Measurements from ENCODE around the gene ZNHIT1. TPM values are rescaled to one million over a fixed set of nuclear protein-coding genes. Genes with fewer than 3 reads are reported as not detected.

The ZNHIT1 gene
- total RNA-seq, 1 experiment from 2014 or later = 69.7 TPM

- ChIA-PET POLR2A (interaction anchor here (0.6 kb wide), 1 partner anchor 276 kb away, joined by 4 read pairs; no protein-coding TSS in a partner anchor), CTCF (interaction anchor here (0.7 kb wide), 2 partner anchors 55 to 165 kb away, joined by 3 to 8 read pairs; no protein-coding TSS in a partner anchor)
- no peak for TF ChIP-seq CTCF (IDR thresholded peaks at IDR 0.05)
- TF ChIP-seq TCF7L2 (IDR thresholded peaks at IDR 0.05; ENCODE audit: low read depth, low read length) = no peak
- TF ChIP-seq SIN3A (IDR thresholded peaks at IDR 0.05; ENCODE audit: borderline replicate concordance, insufficient read depth, low read depth, low read length) = no peak
- no peak for TF ChIP-seq REST (IDR thresholded peaks at IDR 0.05; ENCODE audit: insufficient read depth in 1 of 2, low read depth in 2 of 2, low read length in 1 of 2)
- no peak for TF ChIP-seq POLR2AphosphoS5 (IDR thresholded peaks at IDR 0.05; ENCODE audit: low read depth, low read length)
- H3K4me3 ChIP-seq (ENCODE audit: low read depth in 2 of 2, low read length in 2 of 2) = no peak overlapping the region
- intact Hi-C loops (cut with micrococcal nuclease; ENCODE audit: unreplicated experiment) = no loop called here
- H3K27me3 ChIP-seq (ENCODE audit: control insufficient read depth, insufficient read depth, low read length) = no peaks in the 10 kb centered on the region
- no peak overlapping the region for H3K27ac ChIP-seq (ENCODE audit: low read length)
- no peaks in the 10 kb centered on the region for H3K36me3 ChIP-seq (ENCODE audit: control insufficient read depth, insufficient read depth, low read length)
- H3K9me3 ChIP-seq (ENCODE audit: control insufficient read depth, insufficient read depth, low read depth, low read length) = no peaks in the 10 kb centered on the region
- ATAC-seq (no peak), DNase-seq (ENCODE audit: low read depth, low spot score) (no peak)
- peaks cover 2% of the 10 kb centered on the region; the same call in 1 of the 2 replicates for H3K4me1 ChIP-seq (ENCODE audit: control insufficient read depth, insufficient read depth, low read length)
- in situ Hi-C loops (cut with HindIII; ENCODE audit: low pct_unique_long_range_greater_than_20kb, low sequenced_read_pairs) = no loop called here
- BruUV-seq (replicated peaks) = no TSS peak
Measured at GRCh38 chr7:101226721-101227120, 8.8 kb downstream of the ZNHIT1 start.

- intact Hi-C loops (cut with micrococcal nuclease; ENCODE audit: unreplicated experiment) (no loop called here), in situ Hi-C loops (cut with HindIII; ENCODE audit: low pct_unique_long_range_greater_than_20kb, low sequenced_read_pairs) (no loop called here)
- Histone ChIP-seq H3K27me3 (ENCODE audit: control insufficient read depth, insufficient read depth, low read length) (no peaks in the 10 kb centered on the region), H3K4me1 (ENCODE audit: control insufficient read depth, insufficient read depth, low read length) (peaks cover 6% of the 10 kb centered on the region; the same call in 1 of the 2 replicates), H3K36me3 (ENCODE audit: control insufficient read depth, insufficient read depth, low read length) (no peaks in the 10 kb centered on the region), H3K27ac (ENCODE audit: low read length) (peak overlapping the region; percentile 49), H3K4me3 (ENCODE audit: low read depth in 2 of 2, low read length in 2 of 2) (peak overlapping the region in 1 of 2 experiments; percentile 55; a peak in 2 of 4 replicates), H3K9me3 (ENCODE audit: control insufficient read depth, insufficient read depth, low read depth, low read length) (no peaks in the 10 kb centered on the region)
- ChIA-PET POLR2A (interaction anchor here (0.6 kb wide), 1 partner anchor 13 kb away, joined by 6 read pairs; the partner anchor contains the start of gene ZNHIT1), CTCF (no interaction called here)
- DNase-seq (ENCODE audit: low read depth, low spot score) (no peak), ATAC-seq (0 out of 2 replicates have a peak, but pooled peaks have one; percentile 5)
- no peak for TF ChIP-seq CTCF (IDR thresholded peaks at IDR 0.05)
- TF ChIP-seq TCF7L2 (IDR thresholded peaks at IDR 0.05; ENCODE audit: low read depth, low read length) = no peak
- no peak for TF ChIP-seq REST (IDR thresholded peaks at IDR 0.05; ENCODE audit: insufficient read depth in 1 of 2, low read depth in 2 of 2, low read length in 1 of 2)
- no peak for TF ChIP-seq SIN3A (IDR thresholded peaks at IDR 0.05; ENCODE audit: borderline replicate concordance, insufficient read depth, low read depth, low read length)
- TF ChIP-seq POLR2AphosphoS5 (IDR thresholded peaks at IDR 0.05; ENCODE audit: low read depth, low read length) = no peak
- BruUV-seq (replicated peaks) = no TSS peak
Measured at GRCh38 chr7:101231644-101232043, 13.7 kb downstream of the ZNHIT1 start.
